GM15510 (cell line): ENCODE measurements around the gene SORL1-AS1.

Experiments
- POLR2A ChIP-seq: IDR thresholded peaks from 3 replicates; pipeline ENCODE4 v1.6.1; 2011; ENCODE audit warnings: borderline replicate concordance; ENCODE audit not compliant: insufficient read length; ENCODE audit errors: extremely low read depth

SORL1-AS1 gene

GRCh38 chr11:121429556-121429955, 23.2 kb downstream of the SORL1-AS1 start:
- no peak for TF ChIP-seq POLR2A

GRCh38 chr11:121427400-121427744, 25.4 kb downstream of the SORL1-AS1 start:
- TF ChIP-seq POLR2A, result peak; percentile 3

- peak; percentile 20 for TF ChIP-seq POLR2A
Measured at GRCh38 chr11:121426476-121427399, 26.0 kb downstream of the SORL1-AS1 start.

- no peak for TF ChIP-seq POLR2A
Measured at GRCh38 chr11:121425828-121426227, 26.9 kb downstream of the SORL1-AS1 start.

- TF ChIP-seq POLR2A, result no peak
Measured at GRCh38 chr11:121422675-121423074, 30.1 kb downstream of the SORL1-AS1 start.

- TF ChIP-seq POLR2A, result no peak
Measured at GRCh38 chr11:121421149-121421901, 31.4 kb downstream of the SORL1-AS1 start.

GRCh38 chr11:121420398-121420797, 32.4 kb downstream of the SORL1-AS1 start:
- no peak for TF ChIP-seq POLR2A

- no peak for TF ChIP-seq POLR2A
Measured at GRCh38 chr11:121419836-121420235, 32.9 kb downstream of the SORL1-AS1 start.

- no peak for TF ChIP-seq POLR2A
Measured at GRCh38 chr11:121418625-121419114, 34.1 kb downstream of the SORL1-AS1 start.

- no peak for TF ChIP-seq POLR2A
Measured at GRCh38 chr11:121417607-121418006, 35.2 kb downstream of the SORL1-AS1 start.

- TF ChIP-seq POLR2A, result no peak
Measured at GRCh38 chr11:121417055-121417551, 35.7 kb downstream of the SORL1-AS1 start.

GRCh38 chr11:121415856-121416255, 36.9 kb downstream of the SORL1-AS1 start:
- no peak for TF ChIP-seq POLR2A

- TF ChIP-seq POLR2A, result no peak
Measured at GRCh38 chr11:121414141-121414913, 38.4 kb downstream of the SORL1-AS1 start.

- no peak for TF ChIP-seq POLR2A
Measured at GRCh38 chr11:121412711-121413415, 39.9 kb downstream of the SORL1-AS1 start.

- TF ChIP-seq POLR2A, result no peak
Measured at GRCh38 chr11:121412000-121412587, 40.7 kb downstream of the SORL1-AS1 start.

GRCh38 chr11:121408830-121409229, 43.9 kb downstream of the SORL1-AS1 start:
- no peak for TF ChIP-seq POLR2A
